Parathyroid adenoma (tissue), 2 donors: ENCODE measurements around the gene LMTK3.

ENCODE experiments used
- H2AFZ ChIP-seq: fragments of 300-600 bp; sonication (generic); one replicate; pipeline ENCODE4 v1.7.0; 2017; ENCODE audit warnings: antibody characterized with exemption, mild to moderate bottlenecking
- H3K27ac ChIP-seq: fragments of 300-600 bp; sonication (generic); one replicate; pipeline ENCODE4 v1.7.0; 2017
- H3K27me3 ChIP-seq: fragments of 300-600 bp; sonication (generic); one replicate; pipeline ENCODE4 v1.7.0; 2017; ENCODE audit warnings: low read length; ENCODE audit not compliant: control insufficient read depth, insufficient read depth
- H3K36me3 ChIP-seq: fragments of 300-600 bp; sonication (generic); one replicate; pipeline ENCODE4 v1.7.0; 2017; ENCODE audit warnings: low read length; ENCODE audit not compliant: control insufficient read depth, insufficient read depth
- H3K4me1 ChIP-seq: fragments of 300-600 bp; sonication (generic); one replicate; pipeline ENCODE4 v1.7.0; 2017; ENCODE audit warnings: control low read depth
- H3K4me2 ChIP-seq: fragments of 300-600 bp; sonication (generic); one replicate; pipeline ENCODE4 v1.7.0; 2017; ENCODE audit warnings: low read length
- H3K4me3 ChIP-seq: fragments of 300-600 bp; sonication (generic); one replicate; pipeline ENCODE4 v1.7.0; 2017; ENCODE audit warnings: low read depth, low read length
- H3K79me2 ChIP-seq: fragments of 300-600 bp; sonication (generic); one replicate; pipeline ENCODE4 v1.7.0; 2017; ENCODE audit warnings: control low read depth
- H3K9ac ChIP-seq: fragments of 300-600 bp; sonication (generic); one replicate; pipeline ENCODE4 v1.7.0; 2017; ENCODE audit warnings: mild to moderate bottlenecking
- H3K9me3 ChIP-seq: fragments of 300-600 bp; sonication (generic); one replicate; pipeline ENCODE4 v1.7.0; 2017; ENCODE audit warnings: low read length; ENCODE audit not compliant: control insufficient read depth
- CTCF ChIP-seq: fragments of 300-600 bp; sonication (generic); IDR thresholded peaks from one replicate; pipeline ENCODE4 v1.7.0; 2017; ENCODE audit warnings: antibody characterized with exemption, mild to moderate bottlenecking
- donor health status: primary hyperparathyroidism.

The LMTK3 gene

GRCh38 chr19:48513289-48514122 lies 1.9 kb upstream of the LMTK3 start:
- Histone ChIP-seq H2AFZ (peak overlapping the region; percentile 100), H3K9me3 (no peaks in the 10 kb centered on the region), H3K4me2 (peak overlapping the region; percentile 99), H3K27ac (peak overlapping the region; percentile 52), H3K27me3 (no peaks in the 10 kb centered on the region), H3K79me2 (no peaks in the 10 kb centered on the region), H3K4me3 (peak overlapping the region; percentile 75), H3K36me3 (no peaks in the 10 kb centered on the region), H3K4me1 (peaks cover 11% of the 10 kb centered on the region), H3K9ac (peak overlapping the region; percentile 76)
- TF ChIP-seq CTCF: no peak

- Histone ChIP-seq H3K9ac (no peak overlapping the region), H3K36me3 (no peaks in the 10 kb centered on the region)
Observed at GRCh38 chr19:48512504-48513288, 1.1 kb upstream of the LMTK3 start.

GRCh38 chr19:48511321-48511731 lies 309 bp downstream of the LMTK3 start:
- no peak for TF ChIP-seq CTCF
- H3K4me3 ChIP-seq: peak overlapping the region; percentile 47
- no peaks in the 10 kb centered on the region for H3K36me3 ChIP-seq
- H3K4me1 ChIP-seq: peaks cover 11% of the 10 kb centered on the region
- H3K9me3 ChIP-seq: no peaks in the 10 kb centered on the region
- H2AFZ ChIP-seq: peak overlapping the region; percentile 71
- no peak overlapping the region for H3K9ac ChIP-seq
- peak overlapping the region; percentile 95 for H3K4me2 ChIP-seq
- H3K79me2 ChIP-seq: no peaks in the 10 kb centered on the region
- H3K27ac ChIP-seq: peak overlapping the region; percentile 1
- H3K27me3 ChIP-seq: no peaks in the 10 kb centered on the region

More at GRCh38 chr19:48512504-48513288, 1.1 kb upstream of the LMTK3 start:
- Histone ChIP-seq H3K4me3 (peak overlapping the region; percentile 75), H2AFZ (peak overlapping the region; percentile 100), H3K4me1 (peaks cover 11% of the 10 kb centered on the region), H3K27ac (peak overlapping the region; percentile 49), H3K27me3 (no peaks in the 10 kb centered on the region), H3K4me2 (peak overlapping the region; percentile 99), H3K9me3 (no peaks in the 10 kb centered on the region), H3K79me2 (no peaks in the 10 kb centered on the region)
- no peak for TF ChIP-seq CTCF

GRCh38 chr19:48510421-48511268 lies 990 bp downstream of the LMTK3 start:
- H3K9ac ChIP-seq: no peak overlapping the region
- H3K36me3 ChIP-seq: no peaks in the 10 kb centered on the region
- no peak for TF ChIP-seq CTCF
- peak overlapping the region; percentile 95 for H3K4me2 ChIP-seq
- peaks cover 11% of the 10 kb centered on the region for H3K4me1 ChIP-seq
- H3K27me3 ChIP-seq: no peaks in the 10 kb centered on the region
- no peaks in the 10 kb centered on the region for H3K9me3 ChIP-seq
- peak overlapping the region; percentile 71 for H2AFZ ChIP-seq
- peak overlapping the region; percentile 1 for H3K27ac ChIP-seq
- H3K4me3 ChIP-seq: peak overlapping the region; percentile 76
- H3K79me2 ChIP-seq: no peaks in the 10 kb centered on the region
